Measurements from ENCODE around the gene TTLL3.

DNA sequence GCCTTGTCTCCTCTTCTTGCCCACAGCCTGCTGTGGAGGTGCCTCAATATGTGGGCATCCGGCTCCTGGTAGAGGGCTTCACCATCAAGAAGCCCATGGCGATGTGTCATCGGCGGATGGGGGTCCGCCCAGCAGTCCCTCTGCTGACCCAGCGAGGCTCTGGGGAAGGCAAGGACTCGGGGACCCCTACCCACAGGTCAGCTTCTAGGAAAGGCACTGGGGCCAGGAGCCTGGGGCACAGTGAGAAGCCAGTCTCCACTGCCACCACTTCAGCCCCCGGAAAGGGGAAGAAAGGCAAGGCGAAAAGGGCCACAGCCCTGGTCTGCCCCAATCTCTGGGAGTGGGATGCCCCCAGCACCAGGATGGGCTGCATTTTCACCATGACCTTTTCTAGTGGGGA is 23.0 kb downstream of the TTLL3 start:
- TF ChIP-seq, protein P1, sequence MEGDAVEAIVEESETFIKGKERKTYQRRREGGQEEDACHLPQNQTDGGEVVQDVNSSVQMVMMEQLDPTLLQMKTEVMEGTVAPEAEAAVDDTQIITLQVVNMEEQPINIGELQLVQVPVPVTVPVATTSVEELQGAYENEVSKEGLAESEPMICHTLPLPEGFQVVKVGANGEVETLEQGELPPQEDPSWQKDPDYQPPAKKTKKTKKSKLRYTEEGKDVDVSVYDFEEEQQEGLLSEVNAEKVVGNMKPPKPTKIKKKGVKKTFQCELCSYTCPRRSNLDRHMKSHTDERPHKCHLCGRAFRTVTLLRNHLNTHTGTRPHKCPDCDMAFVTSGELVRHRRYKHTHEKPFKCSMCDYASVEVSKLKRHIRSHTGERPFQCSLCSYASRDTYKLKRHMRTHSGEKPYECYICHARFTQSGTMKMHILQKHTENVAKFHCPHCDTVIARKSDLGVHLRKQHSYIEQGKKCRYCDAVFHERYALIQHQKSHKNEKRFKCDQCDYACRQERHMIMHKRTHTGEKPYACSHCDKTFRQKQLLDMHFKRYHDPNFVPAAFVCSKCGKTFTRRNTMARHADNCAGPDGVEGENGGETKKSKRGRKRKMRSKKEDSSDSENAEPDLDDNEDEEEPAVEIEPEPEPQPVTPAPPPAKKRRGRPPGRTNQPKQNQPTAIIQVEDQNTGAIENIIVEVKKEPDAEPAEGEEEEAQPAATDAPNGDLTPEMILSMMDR (IDR thresholded peaks at IDR 0.05; ENCODE audit: extremely low read depth in 1 of 2, insufficient read depth in 1 of 2, low read depth in 1 of 2, low read length in 2 of 2) = no peak
- TF ChIP-seq POLR2AphosphoS5 (IDR thresholded peaks at IDR 0.05; ENCODE audit: insufficient read depth, low read depth, low read length) (no peak), EZH2 (IDR thresholded peaks at IDR 0.05; ENCODE audit: borderline replicate concordance, low read depth, low read length, severe bottlenecking) (no peak), POLR2A (IDR thresholded peaks at IDR 0.05; ENCODE audit: low read depth, low read length) (no peak)

Data from endothelial cell of umbilical vein (primary cell).